Endothelial cell of umbilical vein (primary cell): ENCODE measurements around the gene DNAL1. TPM values are rescaled to one million over a fixed set of nuclear protein-coding genes. Genes with fewer than 3 reads are reported as not detected.
"Not testable (repeated sequence)": the region's sequence is repeated elsewhere in the genome, so short reads cannot be mapped to it uniquely, and the experiment has no call there.

Source experiments
- BruUV-seq: library from RNA; stranded (reverse); fragments of 400-500 nt; replicated peaks from 2 replicates; lab custom pipeline; 2021; lab: Mats Ljungman, UMichigan
- CTCF ChIA-PET: fragments of 300-600, 350-600 bp; sonication (Branson Sonifier 250); formaldehyde crosslinking; loops from one replicate; lab custom pipeline; 2021; ENCODE audit warnings: antibody characterized with exemption, inconsistent platforms; lab: Charles Lee
- POLR2A ChIA-PET: fragments of 300-600, 350-600 bp; sonication (Branson Sonifier 250); formaldehyde crosslinking; loops from one replicate; lab custom pipeline; 2021; ENCODE audit warnings: antibody characterized with exemption, inconsistent platforms; lab: Charles Lee
- DNase-seq: peaks from one replicate; pipeline ENCODE4 v3.0.0-alpha.2; 2011; ENCODE audit warnings: low read depth, low spot score
- FAIRE-seq: peaks from 2 replicates; lab custom pipeline; 2011; peaks lifted over from hg19 to GRCh38; lab: Jason Lieb, UNC
- H2AFZ ChIP-seq: 2 replicates; pipeline ENCODE4 v1.6.0; 2012; ENCODE audit warnings: low read depth, low read length, control low read depth, inconsistent platforms
- H3K27ac ChIP-seq: 2 replicates; pipeline ENCODE4 v1.5.1; 2011; ENCODE audit warnings: low read depth, mild to moderate bottlenecking, control low read depth, low read length, moderate library complexity; ENCODE audit not compliant: insufficient read depth
- H3K27me3 ChIP-seq, 2 experiments: 2 replicates each; pipeline versions ENCODE4 v1.6.0 to v1.6.1; 2011; ENCODE audit warnings: low read length in 2 of 2, mixed read lengths in 1 of 2; ENCODE audit not compliant: control insufficient read depth in 2 of 2, insufficient read depth in 2 of 2
- H3K36me3 ChIP-seq, 2 experiments: 2 replicates in 1 of 2; 3 replicates in 1 of 2; pipeline ENCODE4 v1.5.1; 2011; ENCODE audit warnings: low read length in 2 of 2, mild to moderate bottlenecking in 1 of 2, moderate library complexity in 1 of 2; ENCODE audit not compliant: control insufficient read depth in 2 of 2, insufficient read depth in 2 of 2; ENCODE audit errors: extremely low read depth in 1 of 2
- H3K4me1 ChIP-seq: 3 replicates; pipeline ENCODE4 v1.5.1; 2011; ENCODE audit warnings: mild to moderate bottlenecking, low read length; ENCODE audit not compliant: control insufficient read depth, insufficient read depth; ENCODE audit errors: extremely low read depth
- H3K4me2 ChIP-seq: 2 replicates; pipeline ENCODE4 v1.6.1; 2011; ENCODE audit warnings: low read length, control low read depth, mixed read lengths; ENCODE audit not compliant: insufficient read depth
- H3K4me3 ChIP-seq, 3 experiments: fragments of 200-600 bp in 1 of 3; sonication (generic), shearing (Covaris generic) in 1 of 3; replicated peaks in 1 of 3; 2 replicates each; pipeline ENCODE4 v1.5.1; 2011 to 2016; ENCODE audit warnings: control low read depth in 3 of 3, low read length in 3 of 3, mild to moderate bottlenecking in 2 of 3, inconsistent platforms in 1 of 3, low read depth in 1 of 3, moderate library complexity in 1 of 3; ENCODE audit not compliant: insufficient read depth in 1 of 3
- H3K79me2 ChIP-seq: 2 replicates; pipeline ENCODE4 v1.6.0; 2012; ENCODE audit warnings: low read length, inconsistent platforms; ENCODE audit not compliant: control insufficient read depth, insufficient read depth
- H3K9ac ChIP-seq: replicated peaks from 2 replicates; pipeline ENCODE3; 2011; ENCODE audit warnings: low read length, control low read depth; ENCODE audit not compliant: insufficient read depth; ENCODE audit errors: extremely low read depth
- H3K9me1 ChIP-seq: replicated peaks from 3 replicates; pipeline ENCODE4 v1.6.0; 2011; ENCODE audit warnings: mild to moderate bottlenecking, low read length; ENCODE audit not compliant: control insufficient read depth, insufficient read depth; ENCODE audit errors: extremely low read depth
- H3K9me3 ChIP-seq: replicated peaks from 2 replicates; pipeline ENCODE4 v1.5.1; 2012; ENCODE audit warnings: low read length, inconsistent platforms; ENCODE audit not compliant: control insufficient read depth, insufficient read depth
- H4K20me1 ChIP-seq: replicated peaks from 2 replicates; pipeline ENCODE3; 2011; ENCODE audit warnings: mild to moderate bottlenecking, low read length; ENCODE audit not compliant: control insufficient read depth, insufficient read depth; ENCODE audit errors: extremely low read depth
- EZH2 ChIP-seq: IDR thresholded peaks from 2 replicates; pipeline ENCODE4 v1.6.1; 2012; ENCODE audit warnings: borderline replicate concordance, low read depth, mild to moderate bottlenecking, moderate library complexity, low read length, inconsistent platforms; ENCODE audit not compliant: severe bottlenecking
- FOS ChIP-seq: IDR thresholded peaks from 2 replicates; pipeline ENCODE4 v1.6.1; 2011; ENCODE audit warnings: mild to moderate bottlenecking, low read length, moderate library complexity, borderline replicate concordance; ENCODE audit not compliant: insufficient read depth
- GATA2 ChIP-seq: IDR thresholded peaks from 2 replicates; pipeline ENCODE4 v1.7.0; 2011; ENCODE audit warnings: low read depth, mild to moderate bottlenecking, moderate library complexity, mixed read lengths, low read length; ENCODE audit not compliant: insufficient read length, insufficient read depth
- MAX ChIP-seq: IDR thresholded peaks from 2 replicates; pipeline ENCODE4 v1.6.1; 2011; ENCODE audit not compliant: insufficient read depth, insufficient read length
- MYC ChIP-seq: IDR thresholded peaks from one replicate; pipeline ENCODE4 v1.6.1; 2011; ENCODE audit warnings: mild to moderate bottlenecking, low read depth, low read length
- POLR2A ChIP-seq: IDR thresholded peaks from 2 replicates; pipeline ENCODE4 v1.6.1; 2012; ENCODE audit warnings: low read depth, mild to moderate bottlenecking, control low read depth, low read length
- POLR2AphosphoS5 ChIP-seq: IDR thresholded peaks from 2 replicates; pipeline ENCODE4 v1.6.1; 2012; ENCODE audit warnings: low read depth, mild to moderate bottlenecking, control low read depth, low read length, moderate library complexity; ENCODE audit not compliant: insufficient read depth
- dilution Hi-C: fragments of 300-500 bp; cut with MboI; formaldehyde crosslinking; loops from one replicate; pipeline ENCODE4 v1.15.0; 2019; ENCODE audit warnings: low sequenced_read_pairs; ENCODE audit not compliant: extremely low pct_ligation_motif_present
- intact Hi-C: fragments of 100-400 bp; cut with micrococcal nuclease; formaldehyde crosslinking; loops from one replicate; pipeline ENCODE4 v1.10.0; 2022
- polyA plus RNA-seq, 4 experiments: library from polyadenylated mRNA; depleted of rRNA in 3 of 4; stranded (reverse) in 3 of 4; unstranded in 1 of 4; fragments of >200 nt; gene quantifications; 2 replicates each; pipeline versions ENCODE4 v1.2.1 to v1.2.3, GENCODE V29; 2011 to 2012; ENCODE audit warnings: missing spikeins in 1 of 4
- total RNA-seq: library from RNA; stranded (reverse); gene quantifications from 2 replicates; pipeline ENCODE4 v1.2.3, GENCODE V29; 2021

DNAL1 gene
- total and polyA plus RNA-seq, 2 donors (not counting 3 experiments of a cell fraction or from before 2014, with no cell fraction given), result 2.4 to 15.3 TPM

- dilution Hi-C loops, result no loop called here
- Histone ChIP-seq H3K79me2 (no peaks in the 10 kb centered on the region), H3K27me3 (no peaks in the 10 kb centered on the region), H4K20me1 (no peaks in the 10 kb centered on the region), H3K4me2 (no peak overlapping the region), H3K9me1 (no peaks in the 10 kb centered on the region), H3K36me3 (no peaks in the 10 kb centered on the region), H2AFZ (no peak overlapping the region), H3K4me1 (no peaks in the 10 kb centered on the region), H3K27ac (no peak overlapping the region), H3K4me3 (no peak overlapping the region), H3K9me3 (no peaks in the 10 kb centered on the region), H3K9ac (no peak overlapping the region)
- POLR2A ChIA-PET, result no interaction called here
- intact Hi-C loops, result no loop called here
- CTCF ChIA-PET, result no interaction called here
- no peak for TF ChIP-seq MAX
- no peak for TF ChIP-seq MYC
- no peak for TF ChIP-seq POLR2AphosphoS5
- TF ChIP-seq GATA2, result no peak
- TF ChIP-seq FOS, result no peak
- no peak for TF ChIP-seq POLR2A
- TF ChIP-seq EZH2, result no peak
- BruUV-seq, result no TSS peak
- FAIRE-seq (no peak), DNase-seq (no peak)
These were observed 11.1 kb downstream of the DNAL1 start for GRCh38 chr14:73655851-73656250.

- H3K4me1 ChIP-seq, DNase-seq, BruUV-seq, H3K9ac ChIP-seq, H3K36me3 ChIP-seq, H3K27ac ChIP-seq, H2AFZ ChIP-seq, POLR2A ChIA-PET, H3K9me3 ChIP-seq, dilution Hi-C loops, H4K20me1 ChIP-seq, H3K4me3 ChIP-seq, H3K27me3 ChIP-seq, H3K9me1 ChIP-seq, intact Hi-C loops, FAIRE-seq, H3K79me2 ChIP-seq, H3K4me2 ChIP-seq: not testable (repeated sequence)
- CTCF ChIA-PET, result interaction anchor here (0.8 kb wide), 1 partner anchor 9 kb away, joined by 3 read pairs; no protein-coding TSS in a partner anchor
These were observed 14.4 kb downstream of the DNAL1 start for GRCh38 chr14:73659202-73659601.
